ENCODE measurements around the gene TTL. TPM values are rescaled to one million over a fixed set of nuclear protein-coding genes. Genes with fewer than 3 reads are reported as not detected.

Gene TTL
- total and polyA plus RNA-seq, 11 donors: 13.0 to 55.3 (median 38.7) TPM

- Histone ChIP-seq H3K4me1 (peaks cover 0 to 27% (median 19%) of the 10 kb centered on the region in 12 donors), H3K4me3 (peak overlapping the region; percentile 44 to 95 (median 89)), H3K27ac (peak overlapping the region; percentile 70 to 95 (median 90)), H3K9me3 (no peaks in the 10 kb centered on the region), H3K36me3 (peaks cover 0 to 9% (median 0%) of the 10 kb centered on the region in 9 donors), H3K27me3 (no peaks in the 10 kb centered on the region)
- ATAC-seq: peak in 3 of 4 donors; percentile 12 to 18 (median 18)
- TF ChIP-seq POLR2A (IDR thresholded peaks at IDR 0.05) (no peak), CTCF (IDR thresholded peaks at IDR 0.05) (no peak)
- DNase-seq: peak; percentile 13 to 68 (median 38)
- intact Hi-C loops (cut with DNase I): loop anchor here in 9 of 10 donors (1.0 to 10.0 kb wide), 8 partner anchors 60 to 102 kb away; partner anchors contain the start of genes CHCHD5 (in 5 of the 9) and POLR1B (in 5 of the 9)
- WGBS, 4 donors: 0% methylated on average over 26 to 77 of the region's 77 CpGs
Measured at GRCh38 chr2:112482309-112483041, 519 bp downstream of the TTL start.

- DNase-seq: peak in 1 of 5 donors; percentile 28
- Histone ChIP-seq H3K27me3 (no peaks in the 10 kb centered on the region), H3K4me1 (peaks cover 0 to 31% (median 20%) of the 10 kb centered on the region in 12 donors), H3K9me3 (no peaks in the 10 kb centered on the region), H3K27ac (peak overlapping the region in 11 of 12 donors; percentile 85 to 95 (median 90)), H3K36me3 (peaks cover 0 to 15% (median 0%) of the 10 kb centered on the region in 9 donors), H3K4me3 (peak overlapping the region; percentile 44 to 95 (median 89))
- peak in 1 of 4 donors; percentile 4 for ATAC-seq
- no peak for TF ChIP-seq CTCF (IDR thresholded peaks at IDR 0.05)
- TF ChIP-seq POLR2A (IDR thresholded peaks at IDR 0.05): no peak
- intact Hi-C loops (cut with DNase I): loop anchor here in 7 of 10 donors (2.0 to 10.0 kb wide), 5 partner anchors 59 to 99 kb away; partner anchors contain the start of genes CHCHD5 (in 4 of the 7) and POLR1B (in 4 of the 7)
- WGBS, 4 donors: 8 to 12% (median 9%) methylated on average over 10 of the region's 10 CpGs
Measured at GRCh38 chr2:112483042-112483473, 1.1 kb downstream of the TTL start.

GRCh38 chr2:112483831-112484230, 1.9 kb downstream of the TTL start:
- Histone ChIP-seq H3K36me3 (peaks cover 0 to 17% (median 0%) of the 10 kb centered on the region in 9 donors), H3K4me3 (peak overlapping the region in 3 of 12 donors; percentile 91 to 94 (median 92)), H3K4me1 (peaks cover 0 to 34% (median 20%) of the 10 kb centered on the region in 12 donors), H3K27me3 (no peaks in the 10 kb centered on the region), H3K27ac (no peak overlapping the region), H3K9me3 (no peaks in the 10 kb centered on the region)
- intact Hi-C loops (cut with DNase I): loop anchor here in 7 of 10 donors (2.0 to 10.0 kb wide), 5 partner anchors 58 to 98 kb away; partner anchors contain the start of genes CHCHD5 (in 4 of the 7) and POLR1B (in 4 of the 7)
- no peak for DNase-seq
- 65 to 82% (median 80%) methylated on average over 3 of the region's 3 CpGs for WGBS, 4 donors
- TF ChIP-seq POLR2A (IDR thresholded peaks at IDR 0.05) (no peak), CTCF (IDR thresholded peaks at IDR 0.05) (no peak)
- ATAC-seq: no peak

GRCh38 chr2:112485849-112486248, 3.9 kb downstream of the TTL start:
- intact Hi-C loops (cut with DNase I): loop anchor here in 2 of 10 donors (10.0 kb wide), 2 partner anchors 59 to 89 kb away; partner anchors contain the start of gene POLR1B (in 1 of the 2)
- H3K4me3 ChIP-seq: no peak overlapping the region
- DNase-seq (no peak), ATAC-seq (no peak)
- H3K36me3 ChIP-seq: peaks cover 0 to 17% (median 0%) of the 10 kb centered on the region in 9 donors
- H3K9me3 ChIP-seq: no peaks in the 10 kb centered on the region
- no peaks in the 10 kb centered on the region for H3K27me3 ChIP-seq
- WGBS, 4 donors: 88 to 97% (median 96%) methylated on average over 6 of the region's 6 CpGs
- TF ChIP-seq POLR2A (IDR thresholded peaks at IDR 0.05) (no peak), CTCF (IDR thresholded peaks at IDR 0.05) (no peak)
- no peak overlapping the region for H3K27ac ChIP-seq
- peaks cover 0 to 30% (median 16%) of the 10 kb centered on the region in 12 donors for H3K4me1 ChIP-seq

Measured in heart left ventricle (tissue), 16 donors.